WTC11 (cell line): ENCODE measurements around the gene PICALM. TPM values are rescaled to one million over a fixed set of nuclear protein-coding genes. Genes with fewer than 3 reads are reported as not detected.

ENCODE experiments used
- ATAC-seq: fragments of 200-7000 bp; cut with Tn5 transposase; 2 replicates; pipeline ENCODE4 v1.10.0; 2021; ENCODE audit warnings: mild to moderate bottlenecking, moderate library complexity
- CTCF ChIA-PET: fragments of 300-600 bp; sonication (Branson Sonifier 250); formaldehyde crosslinking; loops from one replicate; lab custom pipeline; 2021; ENCODE audit warnings: antibody characterized with exemption; lab: Charles Lee
- POLR2A ChIA-PET: fragments of 350-600 bp; sonication (Branson Sonifier 250); formaldehyde crosslinking; loops from one replicate; lab custom pipeline; 2021; ENCODE audit warnings: antibody characterized with exemption; lab: Charles Lee
- DNase-seq: peaks from one replicate; pipeline ENCODE4 v3.0.0; 2021; ENCODE audit warnings: low spot score
- H3K27ac Mint-ChIP-seq: 2 replicates; pipeline ENCODE4 v1.8.0; 2021; ENCODE audit warnings: mixed read lengths
- H3K27me3 Mint-ChIP-seq: 2 replicates; pipeline ENCODE4 v1.8.0; 2021; ENCODE audit warnings: low read depth, mild to moderate bottlenecking, moderate library complexity, mixed read lengths
- H3K36me3 Mint-ChIP-seq: 2 replicates; pipeline ENCODE4 v1.8.0; 2021; ENCODE audit warnings: mixed read lengths
- H3K4me1 Mint-ChIP-seq: 2 replicates; pipeline ENCODE4 v1.8.0; 2022; ENCODE audit warnings: mixed read lengths
- H3K4me3 Mint-ChIP-seq: 2 replicates; pipeline ENCODE4 v1.8.0; 2021; ENCODE audit warnings: mild to moderate bottlenecking, moderate library complexity, mixed read lengths
- H3K9me3 Mint-ChIP-seq: 2 replicates; pipeline ENCODE4 v1.8.0; 2021; ENCODE audit warnings: mixed read lengths
- CDX4 ChIP-seq: fragments of 250-450 bp; sonication (Bioruptor Pico); IDR thresholded peaks from 2 replicates; pipeline ENCODE4 v1.9.0; 2021; ENCODE audit warnings: moderate library complexity, mild to moderate bottlenecking, inconsistent platforms, borderline replicate concordance
- CTCF ChIP-seq: fragments of 200-600 bp; IDR thresholded peaks from 2 replicates; pipeline ENCODE4 v1.8.0; 2022; ENCODE audit warnings: antibody characterized with exemption
- E2F4 ChIP-seq: sonication (generic); formaldehyde crosslinking; IDR thresholded peaks from 2 replicates; pipeline ENCODE4 v1.8.1; 2022; ENCODE audit warnings: low read depth, mild to moderate bottlenecking, moderate library complexity, missing genetic modification reagents, borderline replicate concordance
- E2F5 ChIP-seq: sonication (generic); formaldehyde crosslinking; IDR thresholded peaks from 2 replicates; pipeline ENCODE4 v1.8.1; 2022; ENCODE audit warnings: mild to moderate bottlenecking, moderate library complexity, missing genetic modification reagents
- ETV6 ChIP-seq: sonication (generic); formaldehyde crosslinking; IDR thresholded peaks from 2 replicates; pipeline ENCODE4 v1.8.1; 2022; ENCODE audit warnings: mild to moderate bottlenecking, missing genetic modification reagents
- HMGXB4 ChIP-seq: sonication (generic); formaldehyde crosslinking; IDR thresholded peaks from 2 replicates; pipeline ENCODE4 v1.8.1; 2023; ENCODE audit warnings: mild to moderate bottlenecking, moderate library complexity, missing genetic modification reagents
- JAZF1 ChIP-seq: fragments of 250-450 bp; sonication (Bioruptor Pico); IDR thresholded peaks from 2 replicates; pipeline ENCODE4 v1.9.0; 2021; ENCODE audit warnings: moderate library complexity, mild to moderate bottlenecking, inconsistent platforms
- JUN ChIP-seq: sonication (generic); formaldehyde crosslinking; IDR thresholded peaks from 2 replicates; pipeline ENCODE4 v1.8.0; 2023; ENCODE audit warnings: mild to moderate bottlenecking, missing genetic modification reagents
- KAT7 ChIP-seq: sonication (generic); formaldehyde crosslinking; IDR thresholded peaks from 2 replicates; pipeline ENCODE4 v1.8.1; 2023; ENCODE audit warnings: missing genetic modification reagents, mild to moderate bottlenecking, borderline replicate concordance
- MYBL2 ChIP-seq: sonication (generic); formaldehyde crosslinking; IDR thresholded peaks from 2 replicates; pipeline ENCODE4 v1.8.1; 2023; ENCODE audit warnings: mild to moderate bottlenecking, moderate library complexity, missing genetic modification reagents
- NFATC4 ChIP-seq: fragments of 250-450 bp; sonication (Bioruptor Pico); IDR thresholded peaks from 2 replicates; pipeline ENCODE4 v1.9.0; 2021; ENCODE audit warnings: mild to moderate bottlenecking
- NR1H2 ChIP-seq: sonication (generic); formaldehyde crosslinking; IDR thresholded peaks from 2 replicates; pipeline ENCODE4 v1.9.0; 2021; ENCODE audit warnings: mild to moderate bottlenecking, moderate library complexity, missing genetic modification reagents
- NR3C1 ChIP-seq: sonication (generic); formaldehyde crosslinking; conservative IDR thresholded peaks from 2 replicates; pipeline ENCODE4 v1.8.1; 2023; ENCODE audit warnings: low read depth, mild to moderate bottlenecking, missing genetic modification reagents
- PRRX2 ChIP-seq: fragments of 250-450 bp; sonication (Bioruptor Pico); IDR thresholded peaks from 2 replicates; pipeline ENCODE4 v1.8.0; 2021; ENCODE audit warnings: mild to moderate bottlenecking
- RELA ChIP-seq: sonication (generic); formaldehyde crosslinking; IDR thresholded peaks from 2 replicates; pipeline ENCODE4 v1.8.1; 2022; ENCODE audit warnings: missing genetic modification reagents, mild to moderate bottlenecking, borderline replicate concordance
- TCF7 ChIP-seq: sonication (generic); formaldehyde crosslinking; IDR thresholded peaks from 2 replicates; pipeline ENCODE4 v1.8.0; 2022; ENCODE audit warnings: mild to moderate bottlenecking, low read depth, missing genetic modification reagents, moderate library complexity
- TEAD1 ChIP-seq: sonication (generic); formaldehyde crosslinking; IDR thresholded peaks from 2 replicates; pipeline ENCODE4 v1.8.0; 2022; ENCODE audit warnings: mild to moderate bottlenecking, missing genetic modification reagents
- TEAD4 ChIP-seq: sonication (generic); formaldehyde crosslinking; IDR thresholded peaks from 2 replicates; pipeline ENCODE4 v1.8.0; 2022; ENCODE audit warnings: mild to moderate bottlenecking, missing genetic modification reagents
- TP53 ChIP-seq: sonication (generic); formaldehyde crosslinking; IDR thresholded peaks from 2 replicates; pipeline ENCODE4 v1.8.1; 2023; ENCODE audit warnings: mild to moderate bottlenecking, missing genetic modification reagents
- ZBTB21 ChIP-seq: sonication (generic); formaldehyde crosslinking; IDR thresholded peaks from 2 replicates; pipeline ENCODE4 v1.8.1; 2023; ENCODE audit warnings: mild to moderate bottlenecking, missing genetic modification reagents, borderline replicate concordance
- ZBTB43 ChIP-seq: sonication (generic); formaldehyde crosslinking; IDR thresholded peaks from 2 replicates; pipeline ENCODE4 v1.8.1; 2023; ENCODE audit warnings: mild to moderate bottlenecking, missing genetic modification reagents
- ZMAT4 ChIP-seq: fragments of 250-450 bp; sonication (Bioruptor Pico); IDR thresholded peaks from 2 replicates; pipeline ENCODE4 v1.9.0; 2021; ENCODE audit warnings: mild to moderate bottlenecking
- ZNF138 ChIP-seq: sonication (generic); formaldehyde crosslinking; conservative IDR thresholded peaks from 2 replicates; pipeline ENCODE4 v1.8.1; 2022; ENCODE audit warnings: mild to moderate bottlenecking, moderate library complexity, missing genetic modification reagents
- ZNF219 ChIP-seq: sonication (generic); formaldehyde crosslinking; IDR thresholded peaks from 2 replicates; pipeline ENCODE4 v1.8.0; 2023; ENCODE audit warnings: missing genetic modification reagents, mild to moderate bottlenecking, borderline replicate concordance
- total RNA-seq: library from RNA; stranded (reverse); gene quantifications from 3 replicates; pipeline ENCODE4 v1.2.3, GENCODE V29; 2021

Gene PICALM
- total RNA-seq, 1 experiment from 2014 or later, result 69.9 TPM

- TF ChIP-seq TCF7 (CRISPR knock-in tag) (no peak), NR1H2 (CRISPR knock-in tag) (no peak), CTCF (no peak), HMGXB4 (CRISPR knock-in tag) (no peak), ETV6 (CRISPR knock-in tag) (no peak), ZBTB21 (CRISPR knock-in tag) (no peak), NR3C1 (CRISPR knock-in tag) (no peak), TEAD1 (CRISPR knock-in tag) (no peak), ZMAT4 (no peak), JUN (CRISPR knock-in tag) (no peak), JAZF1 (CRISPR knock-in tag) (no peak), ZBTB43 (CRISPR knock-in tag) (no peak), CDX4 (CRISPR knock-in tag) (no peak), TP53 (no peak), PRRX2 (CRISPR knock-in tag) (no peak), RELA (no peak), E2F5 (no peak)
- no peaks in the 10 kb centered on the region for H3K27me3 Mint-ChIP-seq
- CTCF ChIA-PET, result interaction anchor here (6.0 kb wide), 1 partner anchor 14 kb away, joined by 46 read pairs; no protein-coding TSS in a partner anchor
- peaks cover 52% of the 10 kb centered on the region for H3K4me1 Mint-ChIP-seq
- no peaks in the 10 kb centered on the region for H3K9me3 Mint-ChIP-seq
- H3K27ac Mint-ChIP-seq, result no peak overlapping the region
- H3K4me3 Mint-ChIP-seq, result no peak overlapping the region
- ATAC-seq (no peak), DNase-seq (no peak)
- no peaks in the 10 kb centered on the region for H3K36me3 Mint-ChIP-seq
- POLR2A ChIA-PET, result no interaction called here
Observed at GRCh38 chr11:86056351-86056854, 12.5 kb downstream of the PICALM start.

GRCh38 chr11:86052693-86053641 lies 15.9 kb downstream of the PICALM start:
- ATAC-seq (no peak), DNase-seq (no peak)
- H3K27me3 Mint-ChIP-seq, result no peaks in the 10 kb centered on the region
- H3K4me1 Mint-ChIP-seq, result peaks cover 21% of the 10 kb centered on the region
- ChIA-PET CTCF (interaction anchor here (1.2 to 6.0 kb wide), 4 partner anchors 10 to 141 kb away, joined by 3 to 46 read pairs (median 5); partner anchors contain the start of gene PICALM), POLR2A (interaction anchor here (0.6 to 1.0 kb wide), 2 partner anchors 16 to 163 kb away, joined by 3 read pairs; partner anchors contain the start of gene PICALM)
- no peaks in the 10 kb centered on the region for H3K36me3 Mint-ChIP-seq
- no peaks in the 10 kb centered on the region for H3K9me3 Mint-ChIP-seq
- no peak overlapping the region for H3K4me3 Mint-ChIP-seq
- H3K27ac Mint-ChIP-seq, result peak overlapping the region; percentile 47
- TF ChIP-seq TEAD4 (CRISPR knock-in tag), result no peak
- no peak for TF ChIP-seq NFATC4 (CRISPR knock-in tag)
- no peak for TF ChIP-seq TCF7 (CRISPR knock-in tag)
- TF ChIP-seq MYBL2 (CRISPR knock-in tag), result no peak
- no peak for TF ChIP-seq ZMAT4
- no peak for TF ChIP-seq E2F4 (CRISPR knock-in tag)
- TF ChIP-seq KAT7 (CRISPR knock-in tag), result no peak
- no peak for TF ChIP-seq ZNF219 (CRISPR knock-in tag)
- TF ChIP-seq ZNF138 (CRISPR knock-in tag), result no peak
